H9 (cell line): ENCODE measurements around the gene ETNK2. TPM values are rescaled to one million over a fixed set of nuclear protein-coding genes. Genes with fewer than 3 reads are reported as not detected.

ENCODE experiments used
- DNase-seq: peaks from one replicate; pipeline ENCODE4 v3.0.0-alpha.2; 2017
- H2AFZ ChIP-seq: one replicate; pipeline ENCODE4 v1.6.1; 2013; ENCODE audit warnings: mild to moderate bottlenecking, low read length, control low read depth, moderate library complexity
- H2AK5ac ChIP-seq: 2 replicates; pipeline ENCODE4 v1.6.1; 2013; ENCODE audit warnings: low read length, control low read depth, mixed read lengths; ENCODE audit not compliant: insufficient read length
- H2BK120ac ChIP-seq: one replicate; pipeline ENCODE4 v1.6.1; 2013; ENCODE audit warnings: low read depth, mild to moderate bottlenecking, low read length, control low read depth, inconsistent platforms; ENCODE audit not compliant: poor library complexity, severe bottlenecking
- H2BK12ac ChIP-seq: 2 replicates; pipeline ENCODE4 v1.6.1; 2013; ENCODE audit warnings: low read length, control low read depth, mixed read lengths, low read depth; ENCODE audit not compliant: insufficient read length
- H2BK15ac ChIP-seq: 2 replicates; pipeline ENCODE4 v1.6.1; 2013; ENCODE audit warnings: low read depth, low read length, control low read depth
- H2BK20ac ChIP-seq: one replicate; pipeline ENCODE4 v1.6.1; 2013; ENCODE audit warnings: low read depth, mild to moderate bottlenecking, low read length, control low read depth, inconsistent platforms; ENCODE audit not compliant: poor library complexity, severe bottlenecking
- H2BK5ac ChIP-seq: 2 replicates; pipeline ENCODE4 v1.6.1; 2013; ENCODE audit warnings: low read length, control low read depth, mixed read lengths; ENCODE audit not compliant: insufficient read length
- H3K14ac ChIP-seq: 2 replicates; pipeline ENCODE4 v1.6.1; 2013; ENCODE audit warnings: low read length, control low read depth; ENCODE audit not compliant: insufficient read depth
- H3K18ac ChIP-seq: 2 replicates; pipeline ENCODE4 v1.6.1; 2013; ENCODE audit warnings: low read depth, mild to moderate bottlenecking, mixed read lengths, low read length, control low read depth; ENCODE audit not compliant: insufficient read length
- H3K23ac ChIP-seq: 2 replicates; pipeline ENCODE4 v1.6.1; 2013; ENCODE audit warnings: low read length, control low read depth, mixed read lengths, low read depth; ENCODE audit not compliant: insufficient read length
- H3K23me2 ChIP-seq: 2 replicates; pipeline ENCODE4 v1.6.1; 2013; ENCODE audit warnings: low read depth, mild to moderate bottlenecking, mixed read lengths, low read length, control low read depth; ENCODE audit not compliant: insufficient read length, poor library complexity, severe bottlenecking
- H3K27ac ChIP-seq: 2 replicates; pipeline ENCODE4 v1.5.1; 2013; ENCODE audit warnings: low read length, control low read depth, mixed read lengths, low read depth; ENCODE audit not compliant: insufficient read length
- H3K27me3 ChIP-seq: 2 replicates; pipeline ENCODE4 v1.6.1; 2013; ENCODE audit warnings: low read length, control low read depth, inconsistent platforms; ENCODE audit not compliant: insufficient read depth
- H3K4ac ChIP-seq: 2 replicates; pipeline ENCODE4 v1.6.1; 2013; ENCODE audit warnings: low read depth, mild to moderate bottlenecking, control low read depth, inconsistent platforms, low read length, moderate library complexity
- H3K4me1 ChIP-seq: 2 replicates; pipeline ENCODE4 v1.6.1; 2013; ENCODE audit warnings: low read length, control low read depth, inconsistent platforms; ENCODE audit not compliant: insufficient read depth
- H3K4me2 ChIP-seq: 2 replicates; pipeline ENCODE4 v1.6.1; 2013; ENCODE audit warnings: low read length, control low read depth, mixed read lengths; ENCODE audit not compliant: insufficient read length, insufficient read depth
- H3K56ac ChIP-seq: 2 replicates; pipeline ENCODE4 v1.6.1; 2013; ENCODE audit warnings: low read depth, mild to moderate bottlenecking, mixed read lengths, low read length, control low read depth; ENCODE audit not compliant: insufficient read length
- H3K79me1 ChIP-seq: 2 replicates; pipeline ENCODE4 v1.6.1; 2013; ENCODE audit warnings: low read depth, mild to moderate bottlenecking, moderate library complexity, low read length, control low read depth, inconsistent platforms; ENCODE audit not compliant: insufficient read depth, poor library complexity, severe bottlenecking
- H3K79me2 ChIP-seq: 2 replicates; pipeline ENCODE4 v1.6.1; 2013; ENCODE audit warnings: low read length, control low read depth, inconsistent platforms; ENCODE audit not compliant: insufficient read depth
- H3K9ac ChIP-seq: 2 replicates; pipeline ENCODE4 v1.6.1; 2013; ENCODE audit warnings: low read length, control low read depth, mixed read lengths; ENCODE audit not compliant: insufficient read length; ENCODE audit errors: extremely low read depth
- H3K9me3 ChIP-seq: one replicate; pipeline ENCODE4 v1.6.1; 2013; ENCODE audit warnings: low read depth, low read length, inconsistent platforms; ENCODE audit not compliant: control insufficient read depth
- H3T11ph ChIP-seq: one replicate; pipeline ENCODE4 v1.6.1; 2013; ENCODE audit warnings: mild to moderate bottlenecking, low read length, control low read depth, inconsistent platforms
- H4K20me1 ChIP-seq: one replicate; pipeline ENCODE4 v1.6.1; 2013; ENCODE audit not compliant: control insufficient read depth, insufficient read length, insufficient read depth
- H4K5ac ChIP-seq: 2 replicates; pipeline ENCODE4 v1.6.1; 2013; ENCODE audit warnings: low read depth, mild to moderate bottlenecking, mixed read lengths, low read length, control low read depth; ENCODE audit not compliant: insufficient read length
- H4K8ac ChIP-seq: replicated peaks from 2 replicates; pipeline ENCODE4 v1.6.1; 2013; ENCODE audit warnings: low read length, control low read depth, mixed read lengths, low read depth; ENCODE audit not compliant: insufficient read length
- H4K91ac ChIP-seq: 2 replicates; pipeline ENCODE4 v1.6.1; 2013; ENCODE audit warnings: low read depth, mild to moderate bottlenecking, moderate library complexity, mixed read lengths, low read length, control low read depth; ENCODE audit not compliant: insufficient read length
- H3K27ac Mint-ChIP-seq, 3 experiments: 2 replicates in 2 of 3; 3 replicates in 1 of 3; pipeline ENCODE4 v1.8.0; 2020 to 2021; ENCODE audit warnings: mixed read lengths in 3 of 3, mild to moderate bottlenecking in 1 of 3, moderate library complexity in 1 of 3
- H3K27me3 Mint-ChIP-seq: 2 replicates; pipeline ENCODE4 v1.8.0; 2021; ENCODE audit warnings: low read depth, mild to moderate bottlenecking, moderate library complexity, mixed read lengths
- H3K36me3 Mint-ChIP-seq, 3 experiments: 2 replicates in 2 of 3; 3 replicates in 1 of 3; pipeline ENCODE4 v1.8.0; 2020 to 2021; ENCODE audit warnings: low read depth in 3 of 3, mixed read lengths in 3 of 3; ENCODE audit not compliant: insufficient read depth in 1 of 3
- H3K4me1 Mint-ChIP-seq, 2 experiments: 2 replicates each; pipeline ENCODE4 v1.8.0; 2020; ENCODE audit warnings: mixed read lengths in 2 of 2
- H3K4me3 Mint-ChIP-seq, 2 experiments: 2 replicates in 1 of 2; 3 replicates in 1 of 2; pipeline ENCODE4 v1.8.0; 2020 to 2021; ENCODE audit warnings: mild to moderate bottlenecking in 2 of 2, mixed read lengths in 2 of 2, moderate library complexity in 1 of 2
- H3K9me3 Mint-ChIP-seq, 2 experiments: 2 replicates in 1 of 2; 3 replicates in 1 of 2; pipeline ENCODE4 v1.8.0; 2020; ENCODE audit warnings: mild to moderate bottlenecking in 2 of 2, mixed read lengths in 2 of 2, moderate library complexity in 1 of 2
- CTCF ChIP-seq: fragments of 200-600 bp; sonication (generic); conservative IDR thresholded peaks from 3 replicates; pipeline ENCODE4 v1.8.0; 2021; ENCODE audit warnings: antibody characterized with exemption, mild to moderate bottlenecking
- WGBS: extraction: QIAGEN DNeasy Blood & Tissue Kit; methylation state at CpG from one replicate; pipeline ENCODE4 v1.1.7; 2013; ENCODE audit warnings: missing lambda C conversion rate, low lambda C conversion rate, mixed read lengths; ENCODE audit not compliant: insufficient read length; ENCODE audit errors: extremely low coverage; 5-methylcytosine and 5-hydroxymethylcytosine counted together
- total RNA-seq: library from RNA; stranded (reverse); gene quantifications from 2 replicates; pipeline ENCODE4 v1.2.1, GENCODE V29; 2021

Gene ETNK2
- total RNA-seq, 1 experiment from 2014 or later, result 17.6 TPM

DNA sequence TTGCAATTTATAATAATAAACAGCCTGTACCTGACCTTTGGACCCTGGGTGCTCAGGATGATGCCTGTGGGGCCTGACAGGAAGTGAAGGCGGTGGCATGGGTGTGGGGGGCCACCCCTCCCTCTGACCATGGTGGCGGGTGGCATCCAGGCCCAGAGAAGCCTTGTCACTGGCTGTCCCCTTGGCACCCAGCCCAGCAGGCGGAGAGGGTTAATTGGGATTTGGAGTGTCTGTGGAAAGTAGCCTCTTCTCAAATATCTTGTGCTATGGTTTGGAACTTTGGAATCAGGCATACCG is 58.5 kb downstream of the ETNK2 start:
- Histone ChIP-seq H2BK20ac (no peak overlapping the region), H2BK12ac (no peak overlapping the region), H3K27me3 (no peaks in the 10 kb centered on the region), H3K9me3 (no peaks in the 10 kb centered on the region), H3K56ac (no peak overlapping the region), H3K14ac (no peak overlapping the region; the same call in 1 of the 2 replicates), H3K9ac (no peak overlapping the region), H3K23ac (no peak overlapping the region), H2AK5ac (no peak overlapping the region), H4K91ac (no peak overlapping the region), H2AFZ (no peak overlapping the region), H3K18ac (no peak overlapping the region), H3K4me1 (peaks cover 36% of the 10 kb centered on the region), H3K4me2 (no peak overlapping the region), H4K8ac (no peak overlapping the region), H3K79me1 (peaks cover 6% of the 10 kb centered on the region), H3K79me2 (peaks cover 78% of the 10 kb centered on the region), H3K23me2 (no peaks in the 10 kb centered on the region), H3K4ac (no peak overlapping the region), H4K5ac (no peak overlapping the region), H2BK15ac (no peak overlapping the region), H3T11ph (no peak overlapping the region), H3K27ac (no peak overlapping the region), H4K20me1 (peaks cover 4% of the 10 kb centered on the region), H2BK120ac (no peak overlapping the region), H2BK5ac (no peak overlapping the region)
- no peak for DNase-seq
- Mint-ChIP-seq H3K9me3 (no peaks in the 10 kb centered on the region), H3K27me3 (no peaks in the 10 kb centered on the region; the same call in 1 of the 2 replicates), H3K36me3 (peaks cover 2 to 10% (median 8%) of the 10 kb centered on the region in 3 experiments; a peak in 4 of 7 replicates), H3K4me3 (no peak overlapping the region), H3K27ac (no peak overlapping the region), H3K4me1 (peaks cover 78 to 83% of the 10 kb centered on the region in 2 experiments)
- no CpG with 5 or more reads among the region's 4 CpGs for WGBS
- no peak for TF ChIP-seq CTCF
